Fibroblast of lung (primary cell): ENCODE results near the gene TLR8. TPM values are rescaled to one million over a fixed set of nuclear protein-coding genes. Genes with fewer than 3 reads are reported as not detected.

Experiments used
- DNase-seq, 2 donors: peaks; one replicate each; pipeline versions ENCODE4 v3.0.0 to v3.0.0-alpha.2; 2010; ENCODE audit warnings: low read depth in 2 of 2
- H2AFZ ChIP-seq: 2 replicates; pipeline ENCODE4 v1.5.1; 2012; ENCODE audit warnings: low read length, control low read depth, inconsistent platforms
- H3K27ac ChIP-seq: 2 replicates; pipeline ENCODE4 v1.5.1; 2011; ENCODE audit warnings: low read length, control low read depth; ENCODE audit not compliant: insufficient read depth
- H3K27me3 ChIP-seq: 2 replicates; pipeline ENCODE4 v1.5.1; 2011; ENCODE audit warnings: mild to moderate bottlenecking, low read length; ENCODE audit not compliant: control insufficient read depth, insufficient read depth
- H3K36me3 ChIP-seq: 2 replicates; pipeline ENCODE4 v1.5.1; 2011; ENCODE audit warnings: low read length; ENCODE audit not compliant: control insufficient read depth, insufficient read depth
- H3K4me1 ChIP-seq: 2 replicates; pipeline ENCODE4 v1.5.1; 2011; ENCODE audit warnings: low read length; ENCODE audit not compliant: control insufficient read depth, insufficient read depth; ENCODE audit errors: extremely low read depth
- H3K4me2 ChIP-seq: 2 replicates; pipeline ENCODE4 v1.5.1; 2011; ENCODE audit warnings: low read length, control low read depth; ENCODE audit not compliant: insufficient read depth; ENCODE audit errors: extremely low read depth
- H3K4me3 ChIP-seq, 4 experiments: fragments of 200-600 bp in 1 of 4; sonication (generic) in 1 of 4; replicated peaks in 1 of 4; 2 replicates each; pipeline ENCODE4 v1.5.1; 2011 to 2016; ENCODE audit warnings: low read length in 4 of 4, low read depth in 3 of 4, mild to moderate bottlenecking in 3 of 4, control low read depth in 2 of 4, inconsistent platforms in 1 of 4, mixed read lengths in 1 of 4; ENCODE audit not compliant: insufficient read depth in 1 of 4; ENCODE audit errors: control extremely low read depth in 1 of 4
- H3K79me2 ChIP-seq: 2 replicates; pipeline ENCODE4 v1.5.1; 2012; ENCODE audit warnings: mild to moderate bottlenecking, low read length, inconsistent platforms; ENCODE audit not compliant: control insufficient read depth, insufficient read depth
- H3K9ac ChIP-seq: 2 replicates; pipeline ENCODE4 v1.5.1; 2011; ENCODE audit warnings: mild to moderate bottlenecking, low read length, control low read depth; ENCODE audit not compliant: insufficient read depth
- H3K9me3 ChIP-seq: 2 replicates; pipeline ENCODE4 v1.5.1; 2012; ENCODE audit warnings: low read depth, low read length; ENCODE audit not compliant: control insufficient read depth, insufficient read depth
- H4K20me1 ChIP-seq: 2 replicates; pipeline ENCODE4 v1.5.1; 2011; ENCODE audit warnings: low read length; ENCODE audit not compliant: control insufficient read depth, insufficient read depth; ENCODE audit errors: extremely low read depth
- CTCF ChIP-seq, 2 donors: IDR thresholded peaks in 1 of 2; conservative IDR thresholded peaks in 1 of 2; 1 replicate in 1 of 2; 2 replicates in 1 of 2; pipeline ENCODE4 v1.5.1; 2011 to 2012; ENCODE audit warnings: low read length in 2 of 2, control low read depth in 1 of 2, inconsistent platforms in 1 of 2, low read depth in 1 of 2, mild to moderate bottlenecking in 1 of 2
- EZH2 ChIP-seq: IDR thresholded peaks from 2 replicates; pipeline ENCODE4 v1.5.1; 2012; ENCODE audit warnings: low read length, control low read depth, mild to moderate bottlenecking; ENCODE audit errors: missing control alignments
- polyA plus RNA-seq, 2 donors: library from polyadenylated mRNA; depleted of rRNA in 1 of 2; stranded (reverse) in 1 of 2; unstranded in 1 of 2; fragments of >200 nt; gene quantifications; 2 replicates each; pipeline ENCODE4 v1.2.1, GENCODE V29; 2011 to 2012; ENCODE audit warnings: missing spikeins in 1 of 2
- total RNA-seq: library from RNA; depleted of rRNA; stranded (reverse); fragments of >200 nt; gene quantifications from 2 replicates; pipeline ENCODE4 v1.2.1, GENCODE V29; 2014

TLR8 gene
- total and polyA plus RNA-seq, 2 donors (not counting 1 experiment from before 2014, with no cell fraction given): not detected

- H3K27me3 ChIP-seq: no peaks in the 10 kb centered on the region
- no peak overlapping the region for H3K27ac ChIP-seq
Measured at GRCh38 chrX:12911122-12911470, 4.7 kb downstream of the TLR8 start.

GRCh38 chrX:12912791-12913482 lies 6.5 kb downstream of the TLR8 start:
- H3K27ac ChIP-seq: no peak overlapping the region
- no peak overlapping the region for H3K4me2 ChIP-seq
- TF ChIP-seq CTCF (conservative IDR thresholded peaks at IDR 0.05 in 1 of 2, IDR thresholded peaks at IDR 0.05 in 1 of 2; ENCODE audit: low read depth in 1 of 2, low read length in 2 of 2): no peak
- TF ChIP-seq EZH2: no peak

More at GRCh38 chrX:12911122-12911470, 4.7 kb downstream of the TLR8 start:
- H3K4me1 ChIP-seq: no peaks in the 10 kb centered on the region
- no peak for DNase-seq
- H3K9ac ChIP-seq: no peak overlapping the region
- H4K20me1 ChIP-seq: no peaks in the 10 kb centered on the region
- no peaks in the 10 kb centered on the region for H3K36me3 ChIP-seq
- no peak for TF ChIP-seq CTCF (conservative IDR thresholded peaks at IDR 0.05 in 1 of 2, IDR thresholded peaks at IDR 0.05 in 1 of 2; ENCODE audit: low read depth in 1 of 2, low read length in 2 of 2)
- TF ChIP-seq EZH2: no peak
- no peak overlapping the region for H3K4me3 ChIP-seq
- no peak overlapping the region for H3K4me2 ChIP-seq
- H3K9me3 ChIP-seq: no peaks in the 10 kb centered on the region
- H2AFZ ChIP-seq: no peak overlapping the region
- H3K79me2 ChIP-seq: no peaks in the 10 kb centered on the region

GRCh38 chrX:12917753-12918152 lies 11.3 kb downstream of the TLR8 start:
- H3K4me3 ChIP-seq: no peak overlapping the region
- H2AFZ ChIP-seq: no peak overlapping the region
- H3K9me3 ChIP-seq: no peaks in the 10 kb centered on the region
- no peaks in the 10 kb centered on the region for H3K36me3 ChIP-seq
- H3K27me3 ChIP-seq: no peaks in the 10 kb centered on the region
- H3K27ac ChIP-seq: no peak overlapping the region
- no peaks in the 10 kb centered on the region for H4K20me1 ChIP-seq
- H3K4me2 ChIP-seq: no peak overlapping the region
- H3K4me1 ChIP-seq: no peaks in the 10 kb centered on the region
- DNase-seq: no peak
- no peak overlapping the region for H3K9ac ChIP-seq
- no peaks in the 10 kb centered on the region for H3K79me2 ChIP-seq
- TF ChIP-seq CTCF (conservative IDR thresholded peaks at IDR 0.05 in 1 of 2, IDR thresholded peaks at IDR 0.05 in 1 of 2; ENCODE audit: low read depth in 1 of 2, low read length in 2 of 2) (no peak), EZH2 (no peak)

More at GRCh38 chrX:12912791-12913482, 6.5 kb downstream of the TLR8 start:
- H3K4me3 ChIP-seq: no peak overlapping the region
- H3K27me3 ChIP-seq: no peaks in the 10 kb centered on the region
- no peak overlapping the region for H3K9ac ChIP-seq
- no peaks in the 10 kb centered on the region for H3K4me1 ChIP-seq
- no peaks in the 10 kb centered on the region for H3K9me3 ChIP-seq
- no peaks in the 10 kb centered on the region for H3K79me2 ChIP-seq
- DNase-seq: no peak
- no peaks in the 10 kb centered on the region for H4K20me1 ChIP-seq
- no peaks in the 10 kb centered on the region for H3K36me3 ChIP-seq
- H2AFZ ChIP-seq: no peak overlapping the region
